Activated naive CD8-positive, alpha-beta T cell treated with anti-CD3 and anti-CD28 coated beads, Interleukin-2, amount 50 U/mL, for 24 hours (primary cell): ENCODE data around the gene GAREM1.
"Not testable (repeated sequence)": the region's sequence is repeated elsewhere in the genome, so short reads cannot be mapped to it uniquely, and the experiment has no call there.

Experiments
- ATAC-seq: fragments of 150-1000 bp; cut with Tn5 transposase; one replicate; pipeline ENCODE4 v1.10.0; 2021
- DNase-seq: peaks from one replicate; pipeline ENCODE4 v3.0.0; 2021
- H3K27ac Mint-ChIP-seq: one replicate; pipeline ENCODE4 v1.8.0; 2021; ENCODE audit warnings: mild to moderate bottlenecking, mixed read lengths
- H3K27me3 Mint-ChIP-seq: one replicate; pipeline ENCODE4 v1.8.0; 2021; ENCODE audit warnings: mixed read lengths
- H3K36me3 Mint-ChIP-seq: one replicate; pipeline ENCODE4 v1.8.0; 2021; ENCODE audit warnings: low read depth, mixed read lengths
- H3K4me1 Mint-ChIP-seq: one replicate; pipeline ENCODE4 v1.8.0; 2021; ENCODE audit warnings: mixed read lengths
- H3K4me3 Mint-ChIP-seq: one replicate; pipeline ENCODE4 v1.8.0; 2021; ENCODE audit warnings: mild to moderate bottlenecking, moderate library complexity, mixed read lengths
- H3K9me3 Mint-ChIP-seq: one replicate; pipeline ENCODE4 v1.8.0; 2021; ENCODE audit warnings: mixed read lengths

The GAREM1 gene

DNA sequence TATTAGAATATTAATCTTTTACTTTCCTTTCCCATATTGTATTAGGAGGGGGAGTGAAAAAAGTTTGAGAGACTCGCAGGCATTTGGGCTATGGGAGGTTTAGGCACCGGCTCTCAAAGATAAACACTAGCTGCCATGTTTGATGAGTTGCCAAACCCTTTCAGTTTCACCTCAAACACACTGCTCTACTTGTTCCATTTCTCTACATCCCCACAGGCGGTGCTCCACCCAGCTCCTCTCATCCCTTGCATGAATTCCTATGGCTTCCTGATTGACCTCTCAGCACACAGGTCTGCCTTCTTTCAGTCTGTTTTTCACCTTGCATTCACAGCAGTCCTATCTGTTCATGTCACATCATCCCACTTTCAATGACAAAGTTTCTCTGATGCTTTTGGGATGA is 215.1 kb downstream of the GAREM1 start:
- no peaks in the 10 kb centered on the region for H3K9me3 Mint-ChIP-seq
- H3K4me3 Mint-ChIP-seq = no peak overlapping the region
- H3K27ac Mint-ChIP-seq = no peak overlapping the region
- no peak for ATAC-seq
- no peaks in the 10 kb centered on the region for H3K36me3 Mint-ChIP-seq
- no peak for DNase-seq
- H3K4me1 Mint-ChIP-seq = no peaks in the 10 kb centered on the region
- peaks cover 18% of the 10 kb centered on the region for H3K27me3 Mint-ChIP-seq

DNA sequence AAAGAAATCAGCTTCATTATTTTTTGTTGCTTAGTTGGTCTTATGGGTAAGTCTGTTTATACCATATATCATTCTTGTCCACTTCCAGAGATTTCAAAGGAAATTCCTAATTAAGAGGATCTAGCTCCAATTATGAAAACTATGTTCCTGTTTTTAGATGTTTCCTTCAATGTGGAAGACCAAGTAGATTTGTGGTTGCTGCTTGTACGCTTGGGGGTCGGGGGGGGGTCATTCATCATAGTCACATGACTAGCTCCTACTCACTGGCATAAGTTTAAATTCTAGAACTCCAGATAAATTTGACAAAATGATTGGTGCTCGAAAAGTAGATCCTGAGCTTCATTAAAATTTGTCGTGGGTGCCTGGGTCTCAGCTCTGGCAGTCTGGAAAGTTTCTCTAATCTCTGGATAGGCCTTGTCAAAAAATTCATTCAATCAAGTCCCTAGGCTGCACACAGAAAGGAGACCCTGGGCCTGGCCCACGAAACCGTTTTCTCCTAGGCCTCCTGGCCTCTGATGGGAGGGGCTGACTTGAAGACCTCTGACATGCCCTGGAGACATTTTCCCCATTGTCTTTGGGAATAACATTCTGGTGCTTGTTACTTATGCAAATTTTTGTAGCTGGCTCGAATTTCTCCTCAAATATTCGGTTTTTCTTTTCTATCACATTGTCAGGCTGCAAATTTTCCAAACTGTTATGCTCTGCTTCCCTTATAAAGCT is 218.4 kb downstream of the GAREM1 start:
- no peaks in the 10 kb centered on the region for H3K36me3 Mint-ChIP-seq
- H3K27ac Mint-ChIP-seq = no peak overlapping the region
- H3K4me3 Mint-ChIP-seq = no peak overlapping the region

DNA sequence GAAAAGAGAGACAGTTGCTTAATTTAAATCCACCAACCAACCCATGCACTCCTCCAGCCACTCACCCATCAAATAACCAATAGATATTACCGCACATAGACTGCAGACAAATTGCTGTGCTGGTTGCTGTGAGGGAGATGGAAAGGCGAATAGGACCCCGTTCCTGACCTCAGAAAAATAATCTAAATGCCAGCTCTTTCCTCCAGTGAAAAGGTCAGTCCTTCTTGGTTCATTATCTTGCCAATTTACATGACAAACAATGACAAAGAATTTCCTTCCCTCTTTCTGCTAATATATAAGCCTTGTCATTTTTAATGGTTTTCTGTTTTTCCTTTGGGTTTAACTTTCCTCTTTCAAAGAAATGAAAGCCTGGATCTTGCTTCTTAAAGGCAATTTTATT is 219.2 kb downstream of the GAREM1 start:
- no peak for DNase-seq
- Mint-ChIP-seq H3K27me3 (peaks cover 16% of the 10 kb centered on the region), H3K27ac (no peak overlapping the region), H3K9me3 (no peaks in the 10 kb centered on the region), H3K4me1 (no peaks in the 10 kb centered on the region), H3K4me3 (no peak overlapping the region), H3K36me3 (no peaks in the 10 kb centered on the region)
- no peak for ATAC-seq

More for the DNA sequence above, 218.4 kb downstream of the GAREM1 start:
- Mint-ChIP-seq H3K9me3 (no peaks in the 10 kb centered on the region), H3K27me3 (peaks cover 19% of the 10 kb centered on the region), H3K4me1 (no peaks in the 10 kb centered on the region)
- ATAC-seq (no peak), DNase-seq (no peak)

DNA sequence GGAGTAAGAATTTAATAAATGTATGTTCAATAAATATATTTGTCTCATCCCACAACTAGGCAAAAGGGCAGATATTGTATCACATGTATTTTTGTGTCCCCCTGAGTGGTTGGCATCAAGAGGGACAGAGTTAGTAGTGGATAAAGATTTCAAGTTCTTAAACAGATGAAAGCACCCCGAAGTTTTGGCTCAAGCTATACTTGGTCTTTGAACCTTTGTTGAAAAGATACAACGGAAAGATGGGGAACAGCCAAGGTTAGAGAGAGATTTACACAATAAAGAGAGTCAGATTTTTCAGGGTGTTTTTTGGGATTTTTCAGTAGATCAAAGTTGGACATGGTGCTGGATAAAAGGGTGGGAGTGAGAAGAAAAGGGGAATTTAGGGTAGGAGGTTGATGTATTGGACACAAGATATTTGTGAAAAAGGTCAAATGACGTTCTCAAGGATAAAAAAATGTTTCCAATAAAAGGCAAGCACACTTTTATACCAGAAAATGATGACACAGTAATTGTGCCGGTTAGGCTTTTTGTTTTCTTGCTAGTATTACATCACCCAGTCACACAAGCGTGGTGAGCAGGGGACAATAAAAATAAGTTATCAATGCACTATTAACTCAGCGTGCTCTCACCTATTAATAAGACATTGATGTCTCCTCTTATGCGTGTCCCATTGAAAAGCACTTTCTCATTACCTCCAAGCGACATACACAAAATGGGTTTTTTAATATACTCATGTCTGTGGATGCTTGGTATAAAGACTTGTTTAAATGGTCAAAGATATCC is 221.3 kb downstream of the GAREM1 start:
- ATAC-seq (no peak), DNase-seq (no peak)
- H3K4me3 Mint-ChIP-seq = no peak overlapping the region
- no peaks in the 10 kb centered on the region for H3K9me3 Mint-ChIP-seq
- peaks cover 13% of the 10 kb centered on the region for H3K27me3 Mint-ChIP-seq
- no peaks in the 10 kb centered on the region for H3K36me3 Mint-ChIP-seq
- H3K4me1 Mint-ChIP-seq = no peaks in the 10 kb centered on the region
- H3K27ac Mint-ChIP-seq = no peak overlapping the region

DNA sequence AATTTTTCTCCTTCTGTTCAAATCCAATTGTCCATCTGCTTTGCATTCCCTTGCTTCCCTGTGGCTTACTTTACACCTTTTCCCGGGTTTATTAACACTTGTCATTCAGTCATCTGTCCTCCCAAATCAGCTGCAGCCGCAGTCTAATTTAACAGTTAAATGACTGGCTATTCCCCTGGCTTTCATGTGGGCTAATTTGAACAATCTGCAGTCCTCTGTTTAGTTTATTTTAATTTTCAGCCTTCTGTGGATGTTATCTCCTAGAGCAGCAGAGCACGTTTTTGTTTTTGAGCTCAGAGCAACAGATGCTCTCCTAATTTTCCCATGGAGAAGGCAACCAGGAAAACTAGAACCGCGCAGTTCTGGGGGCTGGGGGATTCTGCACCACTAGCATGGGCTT is 225.8 kb downstream of the GAREM1 start:
- H3K9me3 Mint-ChIP-seq = no peaks in the 10 kb centered on the region
- peaks cover 6% of the 10 kb centered on the region for H3K27me3 Mint-ChIP-seq
- no peak overlapping the region for H3K27ac Mint-ChIP-seq
- H3K4me1 Mint-ChIP-seq = no peaks in the 10 kb centered on the region
- H3K36me3 Mint-ChIP-seq = no peaks in the 10 kb centered on the region
- no peak overlapping the region for H3K4me3 Mint-ChIP-seq
- DNase-seq = no peak
- ATAC-seq = no peak

DNA sequence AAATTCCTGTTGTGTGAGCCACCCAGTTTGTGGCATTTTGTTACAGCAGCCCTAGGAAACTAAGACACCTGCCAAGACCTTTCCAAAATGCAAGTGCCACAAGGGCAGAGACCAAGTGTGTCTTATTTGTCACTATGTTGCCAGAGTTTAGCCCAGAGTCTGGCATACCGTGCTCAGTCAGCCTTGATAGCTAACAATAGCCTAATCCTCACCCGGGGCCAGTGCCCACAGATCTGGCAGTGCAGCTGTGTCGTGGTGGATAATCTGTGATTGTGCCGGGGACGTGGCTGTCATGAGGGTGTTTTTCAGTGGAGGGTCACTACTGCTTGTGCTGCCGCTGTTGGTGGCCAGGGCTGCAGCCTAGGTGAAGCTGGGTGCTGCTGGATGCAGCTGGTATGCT is 227.3 kb downstream of the GAREM1 start:
- Mint-ChIP-seq H3K36me3 (no peaks in the 10 kb centered on the region), H3K4me1 (no peaks in the 10 kb centered on the region), H3K4me3 (no peak overlapping the region), H3K27me3 (peaks cover 2% of the 10 kb centered on the region), H3K27ac (no peak overlapping the region), H3K9me3 (no peaks in the 10 kb centered on the region)
- DNase-seq (no peak), ATAC-seq (no peak)

DNA sequence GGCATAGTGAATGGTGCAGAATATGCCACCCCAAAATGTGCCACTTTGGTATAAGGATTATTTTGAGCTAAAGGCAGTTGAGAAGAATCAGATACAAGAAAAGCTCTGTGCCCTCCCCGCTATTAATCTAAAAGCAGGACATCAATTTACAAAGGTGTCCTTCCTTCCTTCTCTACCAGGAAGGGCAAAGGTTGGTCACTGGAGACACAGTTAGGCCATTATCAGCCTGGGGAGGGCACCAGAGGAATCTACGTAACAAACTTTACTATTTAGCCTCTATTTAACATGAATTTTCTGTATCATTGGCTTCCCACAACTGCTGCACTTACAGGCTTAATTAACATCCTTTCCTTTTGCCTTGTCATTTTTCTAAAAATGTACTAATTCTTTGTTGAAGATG is 228.3 kb downstream of the GAREM1 start:
- Mint-ChIP-seq H3K4me3 (no peak overlapping the region), H3K27ac (no peak overlapping the region), H3K9me3 (no peaks in the 10 kb centered on the region), H3K36me3 (no peaks in the 10 kb centered on the region), H3K27me3 (peaks cover 5% of the 10 kb centered on the region), H3K4me1 (no peaks in the 10 kb centered on the region)
- DNase-seq (no peak), ATAC-seq (no peak)

DNA sequence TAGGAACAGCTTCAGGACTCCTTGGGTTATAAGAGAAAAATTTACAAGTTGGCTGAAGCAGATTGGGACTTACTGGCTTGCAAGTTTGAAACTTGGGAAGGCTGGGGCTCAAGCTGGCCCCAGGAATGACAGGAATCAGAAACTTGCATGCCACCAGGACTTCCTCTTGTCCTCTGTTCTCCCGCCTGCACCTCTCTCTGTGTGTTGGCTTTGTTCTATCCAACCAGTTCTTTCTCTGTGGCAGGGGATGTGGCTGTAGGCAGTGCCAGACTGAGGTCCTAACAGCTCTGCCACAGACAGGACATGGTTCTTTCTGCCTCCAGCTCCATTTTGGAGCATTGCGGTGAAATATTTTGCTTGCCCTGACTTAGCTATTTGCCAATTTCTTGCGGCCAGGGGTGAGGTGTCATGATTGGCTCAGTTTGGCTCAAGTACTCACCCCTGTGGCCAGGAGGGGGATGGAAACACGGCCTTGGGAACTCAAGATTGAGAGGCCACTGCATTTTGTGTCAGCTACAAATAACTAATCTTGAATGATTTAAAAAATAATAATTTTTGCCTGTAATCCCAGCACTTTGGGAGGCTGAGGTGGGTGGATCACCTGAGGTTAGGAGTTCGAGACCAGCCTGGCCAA is 231.9 kb downstream of the GAREM1 start:
- H3K36me3 Mint-ChIP-seq = no peaks in the 10 kb centered on the region
- H3K4me1 Mint-ChIP-seq = no peaks in the 10 kb centered on the region
- H3K4me3 Mint-ChIP-seq = no peak overlapping the region
- H3K27me3 Mint-ChIP-seq = peaks cover 6% of the 10 kb centered on the region
- H3K9me3 Mint-ChIP-seq = peaks cover 3% of the 10 kb centered on the region
- ATAC-seq = no peak
- no peak for DNase-seq
- H3K27ac Mint-ChIP-seq = no peak overlapping the region

DNA sequence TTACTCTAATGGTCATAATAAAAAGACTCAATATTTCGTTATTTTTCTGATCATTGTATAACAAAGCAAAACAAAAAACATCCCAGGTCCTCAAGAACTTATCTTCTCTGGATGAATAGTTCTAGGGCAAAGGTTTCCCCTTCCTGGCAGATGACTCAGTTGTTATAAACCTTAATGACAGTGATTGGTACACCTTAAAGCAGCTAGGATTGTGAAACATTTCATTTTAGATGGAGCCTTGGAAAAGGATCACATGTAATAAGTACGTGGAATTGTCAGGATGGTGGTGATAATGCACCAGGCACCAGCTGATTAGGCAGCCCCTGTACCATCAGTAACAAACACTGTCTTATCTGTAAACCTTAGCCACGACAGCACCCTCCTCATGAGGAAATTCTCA is 233.6 kb downstream of the GAREM1 start:
- Mint-ChIP-seq H3K36me3 (no peaks in the 10 kb centered on the region), H3K4me3 (no peak overlapping the region), H3K9me3 (peaks cover 4% of the 10 kb centered on the region), H3K27me3 (peaks cover 7% of the 10 kb centered on the region), H3K4me1 (no peaks in the 10 kb centered on the region), H3K27ac (no peak overlapping the region)
- DNase-seq = no peak
- no peak for ATAC-seq

DNA sequence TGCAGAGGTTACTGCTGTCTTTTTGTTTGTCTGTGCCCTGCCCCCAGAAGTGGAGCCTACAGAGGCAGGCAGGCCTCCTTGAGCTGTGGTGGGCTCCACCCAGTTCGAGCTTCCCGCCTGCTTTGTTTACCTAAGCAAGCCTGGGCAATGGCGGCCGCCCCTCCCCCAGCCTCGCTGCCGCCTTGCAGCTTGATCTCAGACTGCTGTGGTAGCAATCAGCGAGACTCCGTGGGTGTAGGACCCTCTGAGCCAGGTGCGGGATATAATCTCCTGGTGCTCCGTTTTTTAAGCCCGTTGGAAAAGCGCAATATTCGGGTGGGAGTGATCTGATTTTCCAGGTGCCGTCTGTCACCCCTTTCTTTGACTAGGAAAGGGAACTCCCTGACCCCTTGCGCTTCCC is 237.3 kb downstream of the GAREM1 start:
- ATAC-seq, DNase-seq, H3K9me3 Mint-ChIP-seq, H3K27me3 Mint-ChIP-seq, H3K36me3 Mint-ChIP-seq, H3K4me3 Mint-ChIP-seq, H3K27ac Mint-ChIP-seq, H3K4me1 Mint-ChIP-seq: not testable (repeated sequence)

DNA sequence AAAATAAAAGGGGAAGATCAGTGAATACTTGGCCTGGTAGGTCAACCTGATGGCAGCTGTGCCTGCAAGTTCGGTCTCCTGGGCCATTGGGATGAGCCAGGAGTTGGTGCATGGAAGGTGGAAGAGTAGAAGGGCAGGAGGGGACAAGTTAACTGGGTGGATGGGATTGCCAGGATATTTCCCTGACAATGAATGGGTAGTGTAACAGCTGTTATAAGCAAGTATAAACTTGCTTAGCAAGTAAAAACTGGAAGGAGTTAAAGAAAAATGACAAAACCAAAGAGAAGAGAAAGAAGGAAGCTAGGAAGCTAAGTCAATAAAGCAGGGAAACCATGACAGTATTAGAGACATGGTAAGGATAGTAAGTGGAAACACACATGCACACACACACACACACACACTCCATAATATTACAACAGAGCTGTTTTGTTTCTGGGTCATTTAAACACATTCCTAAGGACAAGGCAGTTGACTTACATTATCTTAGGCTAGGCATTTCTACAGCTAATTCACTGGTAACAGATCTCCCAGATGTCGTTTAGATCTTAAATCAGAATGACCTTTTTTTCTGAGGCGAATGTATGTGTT is 251.2 kb downstream of the GAREM1 start:
- H3K9me3 Mint-ChIP-seq = no peaks in the 10 kb centered on the region
- H3K4me3 Mint-ChIP-seq = no peak overlapping the region

DNA sequence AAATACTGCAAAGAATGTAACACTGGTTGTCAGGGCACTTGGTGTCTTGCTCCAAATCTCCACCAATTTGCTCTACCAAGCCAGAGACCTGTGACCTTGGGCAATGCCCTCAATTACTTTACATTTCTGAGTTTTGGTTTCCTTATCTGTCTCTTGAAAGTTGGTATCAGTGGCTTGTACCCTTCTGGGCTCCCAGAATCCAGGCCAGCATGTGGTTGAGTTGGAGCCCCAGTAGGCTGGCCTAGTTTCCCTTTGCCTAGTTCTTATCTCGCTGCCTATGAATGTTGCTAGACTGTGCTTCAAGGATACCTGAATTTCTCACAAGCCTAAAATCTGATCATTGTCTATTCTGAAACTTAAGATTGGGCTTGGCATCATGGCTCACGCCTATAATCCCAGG is 254.3 kb downstream of the GAREM1 start:
- no peaks in the 10 kb centered on the region for H3K9me3 Mint-ChIP-seq
- no peaks in the 10 kb centered on the region for H3K4me1 Mint-ChIP-seq
- H3K27ac Mint-ChIP-seq = no peak overlapping the region

More for the DNA sequence above, 251.2 kb downstream of the GAREM1 start:
- H3K27ac Mint-ChIP-seq = no peak overlapping the region
- DNase-seq (no peak), ATAC-seq (no peak)
- no peaks in the 10 kb centered on the region for H3K36me3 Mint-ChIP-seq
- no peaks in the 10 kb centered on the region for H3K27me3 Mint-ChIP-seq
- no peaks in the 10 kb centered on the region for H3K4me1 Mint-ChIP-seq

DNA sequence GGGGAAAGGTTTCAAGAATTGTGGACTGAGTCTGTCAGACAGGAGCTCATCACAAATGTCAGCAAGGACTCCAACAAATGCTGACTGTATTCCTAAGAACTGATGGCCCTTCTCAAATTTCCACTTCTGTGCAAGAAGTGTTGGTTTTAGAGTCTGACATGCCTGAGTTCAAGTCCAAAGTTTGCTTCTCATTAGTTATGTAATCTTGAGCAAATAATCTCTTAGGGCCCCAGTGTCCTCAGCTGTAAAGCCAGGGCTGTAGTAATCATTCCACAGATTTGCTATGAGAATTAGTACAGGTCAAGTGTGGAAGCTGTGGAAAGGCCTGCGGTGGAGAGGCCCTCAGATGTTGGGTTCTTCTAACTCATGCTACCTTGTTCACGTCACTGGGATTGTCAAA is 257.0 kb downstream of the GAREM1 start:
- ATAC-seq = no peak
- H3K27me3 Mint-ChIP-seq = no peaks in the 10 kb centered on the region
- no peaks in the 10 kb centered on the region for H3K36me3 Mint-ChIP-seq

More for the DNA sequence above, 254.3 kb downstream of the GAREM1 start:
- ATAC-seq (no peak), DNase-seq (no peak)
- no peaks in the 10 kb centered on the region for H3K36me3 Mint-ChIP-seq
- H3K4me3 Mint-ChIP-seq = no peak overlapping the region
- no peaks in the 10 kb centered on the region for H3K27me3 Mint-ChIP-seq

More for the DNA sequence above, 257.0 kb downstream of the GAREM1 start:
- DNase-seq = no peak
- no peaks in the 10 kb centered on the region for H3K9me3 Mint-ChIP-seq
- no peak overlapping the region for H3K4me3 Mint-ChIP-seq
- H3K4me1 Mint-ChIP-seq = no peaks in the 10 kb centered on the region
- no peak overlapping the region for H3K27ac Mint-ChIP-seq
